Measurements from ENCODE around the gene VPS4A. TPM values are rescaled to one million over a fixed set of nuclear protein-coding genes. Genes with fewer than 3 reads are reported as not detected.

The VPS4A gene
- total RNA-seq, 1 experiment from 2014 or later: 42.2 TPM

DNA sequence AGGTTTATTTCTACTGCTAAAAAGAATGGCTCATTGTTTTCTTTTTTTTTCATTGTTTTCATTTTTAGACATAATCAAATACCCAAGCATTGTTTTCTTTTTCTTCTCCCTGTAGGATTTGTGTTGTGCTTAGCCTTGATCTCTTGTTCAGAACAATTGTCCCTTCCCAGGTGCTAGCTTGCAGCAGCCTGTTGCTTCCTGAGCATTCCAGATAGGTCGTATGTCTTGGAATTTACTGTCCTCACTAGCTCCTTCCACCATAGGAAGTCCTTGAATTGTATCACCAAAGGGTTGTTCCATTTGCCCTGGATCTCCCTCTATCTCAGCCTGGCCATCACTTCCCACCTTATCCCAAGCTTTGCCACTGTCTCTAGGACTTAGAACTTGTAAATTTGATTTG lies 10.0 kb upstream of the VPS4A start (continued):
- TF ChIP-seq CEBPB (IDR thresholded peaks at IDR 0.05; ENCODE audit: low read depth) (no peak), SP1 (IDR thresholded peaks at IDR 0.05; ENCODE audit: low read depth) (no peak)

DNA sequence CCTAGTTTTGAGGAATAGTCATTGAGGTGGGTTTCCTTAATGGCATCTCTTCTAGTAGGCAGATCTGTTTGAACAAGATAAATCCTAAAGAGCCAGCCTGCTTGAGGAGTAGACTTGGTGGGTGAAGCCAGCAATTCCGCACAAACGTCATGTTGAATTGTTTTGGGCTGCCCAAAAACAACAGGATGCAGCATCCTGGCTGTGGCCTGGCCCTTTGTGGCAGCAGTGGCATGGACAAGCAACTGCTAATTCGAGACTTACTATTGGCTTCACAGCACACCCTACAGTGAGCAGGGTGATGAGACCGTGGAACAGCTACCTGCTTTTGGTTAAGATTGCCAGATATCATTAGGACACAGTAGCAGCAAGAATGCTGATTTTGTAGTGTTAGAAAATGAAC lies 9.3 kb upstream of the VPS4A start:
- H3K79me2 ChIP-seq (ENCODE audit: insufficient read depth, low read length): no peaks in the 10 kb centered on the region
- no peaks in the 10 kb centered on the region for H3K27me3 ChIP-seq (ENCODE audit: insufficient read depth, low read length)
- H3K9ac ChIP-seq (ENCODE audit: low read length): no peak overlapping the region
- CTCF ChIA-PET: no interaction called here
- BruUV-seq (replicated peaks): no TSS peak
- no peaks in the 10 kb centered on the region for H3K4me1 ChIP-seq (ENCODE audit: control insufficient read depth in 1 of 2, insufficient read depth in 2 of 2, low read length in 2 of 2)
- H3K36me3 ChIP-seq (ENCODE audit: control insufficient read depth in 1 of 2, insufficient read depth in 2 of 2, low read length in 2 of 2): peaks cover 0 to 17% of the 10 kb centered on the region in 2 experiments; a peak in 2 of 4 replicates
- H3K9me3 ChIP-seq (ENCODE audit: control insufficient read depth in 1 of 2, insufficient read depth in 1 of 2, low read depth in 1 of 2, low read length in 2 of 2): no peaks in the 10 kb centered on the region
- DNase-seq (ENCODE audit: low read depth, low spot score) (no peak), ATAC-seq (no peak)
- POLR2A ChIA-PET: interaction anchor here (1.1 kb wide), 1 partner anchor 12 kb away, joined by 3 read pairs; no protein-coding TSS in a partner anchor
- RAD21 ChIA-PET (ENCODE audit: low non-redundant PET in 1 of 2, low total read pairs in 2 of 2, uncharacterized antibody in 2 of 2, unreplicated experiment in 2 of 2): no interaction called here
- no peak overlapping the region for H3K27ac ChIP-seq (ENCODE audit: low read depth, low read length)
- H2AFZ ChIP-seq (ENCODE audit: low read depth, low read length, poor library complexity, severe bottlenecking): no peak overlapping the region
- intact Hi-C loops (cut with micrococcal nuclease): no loop called here
- H3K4me2 ChIP-seq (ENCODE audit: low read length): no peak overlapping the region
- no peaks in the 10 kb centered on the region for H4K20me1 ChIP-seq (ENCODE audit: insufficient read depth)
- no peaks in the 10 kb centered on the region for H3K9me2 ChIP-seq (ENCODE audit: insufficient read depth)
- no peak overlapping the region for H3K4me3 ChIP-seq (replicated peaks in 1 of 2; ENCODE audit: low read depth in 1 of 2, low read length in 2 of 2)
- TF ChIP-seq SP1 (IDR thresholded peaks at IDR 0.05; ENCODE audit: low read depth) (no peak), POLR2AphosphoS5 (IDR thresholded peaks at IDR 0.05; ENCODE audit: low read depth, low read length) (no peak), TCF7L2 (IDR thresholded peaks at IDR 0.05; ENCODE audit: borderline replicate concordance, extremely low read depth, insufficient read depth, insufficient read length) (no peak), CEBPB (IDR thresholded peaks at IDR 0.05; ENCODE audit: low read depth) (no peak), YY1 (IDR thresholded peaks at IDR 0.05; ENCODE audit: extremely low read depth, insufficient replicate concordance, low read depth, low read length) (no peak), ELF1 (IDR thresholded peaks at IDR 0.05; ENCODE audit: borderline replicate concordance, low read depth) (no peak), EZH2phosphoT487 (IDR thresholded peaks at IDR 0.05; ENCODE audit: borderline replicate concordance) (no peak), ZNF274 (IDR thresholded peaks at IDR 0.05; ENCODE audit: low read depth, low read length) (no peak), ZFX (IDR thresholded peaks at IDR 0.05) (no peak), CBX3 (IDR thresholded peaks at IDR 0.05; ENCODE audit: low read depth) (no peak), POLR2A (IDR thresholded peaks at IDR 0.05; ENCODE audit: borderline replicate concordance, extremely low read depth, insufficient read depth, insufficient read length) (no peak)
- TF ChIP-seq, protein P1, sequence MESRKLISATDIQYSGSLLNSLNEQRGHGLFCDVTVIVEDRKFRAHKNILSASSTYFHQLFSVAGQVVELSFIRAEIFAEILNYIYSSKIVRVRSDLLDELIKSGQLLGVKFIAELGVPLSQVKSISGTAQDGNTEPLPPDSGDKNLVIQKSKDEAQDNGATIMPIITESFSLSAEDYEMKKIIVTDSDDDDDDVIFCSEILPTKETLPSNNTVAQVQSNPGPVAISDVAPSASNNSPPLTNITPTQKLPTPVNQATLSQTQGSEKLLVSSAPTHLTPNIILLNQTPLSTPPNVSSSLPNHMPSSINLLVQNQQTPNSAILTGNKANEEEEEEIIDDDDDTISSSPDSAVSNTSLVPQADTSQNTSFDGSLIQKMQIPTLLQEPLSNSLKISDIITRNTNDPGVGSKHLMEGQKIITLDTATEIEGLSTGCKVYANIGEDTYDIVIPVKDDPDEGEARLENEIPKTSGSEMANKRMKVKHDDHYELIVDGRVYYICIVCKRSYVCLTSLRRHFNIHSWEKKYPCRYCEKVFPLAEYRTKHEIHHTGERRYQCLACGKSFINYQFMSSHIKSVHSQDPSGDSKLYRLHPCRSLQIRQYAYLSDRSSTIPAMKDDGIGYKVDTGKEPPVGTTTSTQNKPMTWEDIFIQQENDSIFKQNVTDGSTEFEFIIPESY (IDR thresholded peaks at IDR 0.05; ENCODE audit: extremely low read depth, insufficient replicate concordance, low read length): no peak
- TF ChIP-seq, protein P2, sequence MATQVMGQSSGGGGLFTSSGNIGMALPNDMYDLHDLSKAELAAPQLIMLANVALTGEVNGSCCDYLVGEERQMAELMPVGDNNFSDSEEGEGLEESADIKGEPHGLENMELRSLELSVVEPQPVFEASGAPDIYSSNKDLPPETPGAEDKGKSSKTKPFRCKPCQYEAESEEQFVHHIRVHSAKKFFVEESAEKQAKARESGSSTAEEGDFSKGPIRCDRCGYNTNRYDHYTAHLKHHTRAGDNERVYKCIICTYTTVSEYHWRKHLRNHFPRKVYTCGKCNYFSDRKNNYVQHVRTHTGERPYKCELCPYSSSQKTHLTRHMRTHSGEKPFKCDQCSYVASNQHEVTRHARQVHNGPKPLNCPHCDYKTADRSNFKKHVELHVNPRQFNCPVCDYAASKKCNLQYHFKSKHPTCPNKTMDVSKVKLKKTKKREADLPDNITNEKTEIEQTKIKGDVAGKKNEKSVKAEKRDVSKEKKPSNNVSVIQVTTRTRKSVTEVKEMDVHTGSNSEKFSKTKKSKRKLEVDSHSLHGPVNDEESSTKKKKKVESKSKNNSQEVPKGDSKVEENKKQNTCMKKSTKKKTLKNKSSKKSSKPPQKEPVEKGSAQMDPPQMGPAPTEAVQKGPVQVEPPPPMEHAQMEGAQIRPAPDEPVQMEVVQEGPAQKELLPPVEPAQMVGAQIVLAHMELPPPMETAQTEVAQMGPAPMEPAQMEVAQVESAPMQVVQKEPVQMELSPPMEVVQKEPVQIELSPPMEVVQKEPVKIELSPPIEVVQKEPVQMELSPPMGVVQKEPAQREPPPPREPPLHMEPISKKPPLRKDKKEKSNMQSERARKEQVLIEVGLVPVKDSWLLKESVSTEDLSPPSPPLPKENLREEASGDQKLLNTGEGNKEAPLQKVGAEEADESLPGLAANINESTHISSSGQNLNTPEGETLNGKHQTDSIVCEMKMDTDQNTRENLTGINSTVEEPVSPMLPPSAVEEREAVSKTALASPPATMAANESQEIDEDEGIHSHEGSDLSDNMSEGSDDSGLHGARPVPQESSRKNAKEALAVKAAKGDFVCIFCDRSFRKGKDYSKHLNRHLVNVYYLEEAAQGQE (IDR thresholded peaks at IDR 0.05; ENCODE audit: low read depth): no peak
- TF ChIP-seq, protein P3, sequence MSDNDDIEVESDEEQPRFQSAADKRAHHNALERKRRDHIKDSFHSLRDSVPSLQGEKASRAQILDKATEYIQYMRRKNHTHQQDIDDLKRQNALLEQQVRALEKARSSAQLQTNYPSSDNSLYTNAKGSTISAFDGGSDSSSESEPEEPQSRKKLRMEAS (IDR thresholded peaks at IDR 0.05): no peak

Measured in HCT116 (cell line).